NCI-H82 treated with DMSO at 0.1 percent for 48 hours (cell line): ENCODE data around the gene SSBP4.

ENCODE experiments used
- DNase-seq: peaks from one replicate; lab custom pipeline; 2025; ENCODE audit not compliant: unreplicated experiment; lab: John Stamatoyannopoulos, UW

SSBP4 gene

DNA sequence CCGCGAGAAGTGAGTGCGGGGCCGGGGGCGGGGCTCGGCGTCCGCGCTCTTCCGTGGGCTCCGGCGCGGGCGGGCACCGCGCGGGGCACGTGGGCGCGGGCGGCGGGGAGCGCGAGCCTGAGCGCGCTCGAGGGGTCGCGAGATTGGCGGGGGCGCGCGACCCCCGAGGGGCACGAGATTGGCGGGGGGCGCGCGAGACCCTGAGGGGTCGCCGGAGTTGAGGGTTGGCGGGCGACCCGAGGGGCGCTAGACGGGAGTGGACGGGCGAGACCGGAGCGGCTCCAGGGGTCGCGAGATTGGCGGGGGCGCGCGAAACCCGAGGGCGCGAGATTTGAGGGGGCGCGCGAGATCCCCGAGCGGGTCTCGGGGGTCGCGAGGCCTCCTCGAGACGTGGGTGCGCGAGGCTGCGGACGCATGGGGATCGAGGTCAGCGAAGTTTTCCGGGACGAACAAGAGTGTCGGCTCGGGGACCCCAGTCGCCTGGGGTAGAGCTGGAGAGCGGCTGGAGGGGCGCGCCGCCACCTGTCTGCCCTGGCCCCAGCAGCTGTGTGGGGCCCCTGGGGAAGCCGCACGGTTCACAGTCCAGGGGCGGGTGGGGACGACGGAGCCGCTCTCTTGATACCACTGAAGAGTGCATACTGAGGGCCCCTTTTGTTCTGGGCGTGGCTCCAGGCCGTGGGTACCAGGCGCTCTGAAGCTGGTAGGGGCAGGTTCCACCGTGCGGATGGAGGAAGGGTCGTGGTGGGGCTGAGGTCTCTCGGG, 682 bp downstream of the SSBP4 start:
- no peak for DNase-seq

DNA sequence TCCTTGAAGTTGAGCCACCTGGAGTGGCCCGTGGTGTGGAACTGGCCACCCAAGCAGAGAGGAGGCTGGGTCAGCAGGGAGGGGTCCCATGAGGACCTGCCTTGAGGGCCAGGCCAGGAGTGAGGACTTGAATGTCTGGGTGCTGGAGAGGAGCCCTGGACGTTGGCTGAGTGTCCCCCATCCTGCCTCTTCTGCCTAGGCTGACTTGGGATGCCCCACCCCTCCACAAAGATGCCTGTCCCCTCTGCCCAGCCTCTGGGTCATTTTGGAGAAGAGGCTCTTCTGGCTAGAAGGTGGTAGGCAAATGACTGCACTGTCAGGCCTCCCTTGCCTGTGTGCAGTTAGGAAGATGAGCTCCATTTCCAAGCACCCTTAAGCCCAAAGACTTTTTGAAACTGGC, 1.7 kb downstream of the SSBP4 start:
- no peak for DNase-seq

DNA sequence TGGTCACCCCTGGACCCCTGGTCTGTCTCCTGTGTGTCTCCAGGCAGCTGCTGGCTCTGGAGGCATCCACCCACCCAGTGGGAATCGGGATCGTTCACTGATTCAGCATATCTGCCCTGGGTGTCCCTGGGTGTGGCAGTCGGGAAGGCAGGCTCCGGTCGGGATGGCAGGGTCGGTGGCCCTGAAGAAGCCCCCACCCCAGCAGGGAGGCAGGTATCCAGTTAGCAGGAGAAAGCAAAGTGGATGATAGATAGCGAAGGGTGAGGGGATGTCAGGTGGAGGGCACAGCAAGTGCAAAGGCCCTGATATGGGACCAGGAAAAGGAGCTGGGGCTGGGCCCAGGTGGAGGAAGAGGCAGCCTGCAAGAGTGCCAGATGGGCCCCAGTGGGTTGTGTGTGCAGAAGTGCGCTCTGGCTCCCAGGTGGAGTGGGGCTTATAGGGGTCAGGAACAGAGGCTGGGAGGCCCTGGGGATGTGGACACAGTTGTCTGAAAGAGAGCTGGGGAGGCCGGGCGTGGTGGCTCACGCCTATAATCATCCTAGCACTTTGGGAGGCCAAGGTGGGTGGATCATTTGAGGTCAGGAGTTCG, 2.3 kb downstream of the SSBP4 start:
- no peak for DNase-seq

DNA sequence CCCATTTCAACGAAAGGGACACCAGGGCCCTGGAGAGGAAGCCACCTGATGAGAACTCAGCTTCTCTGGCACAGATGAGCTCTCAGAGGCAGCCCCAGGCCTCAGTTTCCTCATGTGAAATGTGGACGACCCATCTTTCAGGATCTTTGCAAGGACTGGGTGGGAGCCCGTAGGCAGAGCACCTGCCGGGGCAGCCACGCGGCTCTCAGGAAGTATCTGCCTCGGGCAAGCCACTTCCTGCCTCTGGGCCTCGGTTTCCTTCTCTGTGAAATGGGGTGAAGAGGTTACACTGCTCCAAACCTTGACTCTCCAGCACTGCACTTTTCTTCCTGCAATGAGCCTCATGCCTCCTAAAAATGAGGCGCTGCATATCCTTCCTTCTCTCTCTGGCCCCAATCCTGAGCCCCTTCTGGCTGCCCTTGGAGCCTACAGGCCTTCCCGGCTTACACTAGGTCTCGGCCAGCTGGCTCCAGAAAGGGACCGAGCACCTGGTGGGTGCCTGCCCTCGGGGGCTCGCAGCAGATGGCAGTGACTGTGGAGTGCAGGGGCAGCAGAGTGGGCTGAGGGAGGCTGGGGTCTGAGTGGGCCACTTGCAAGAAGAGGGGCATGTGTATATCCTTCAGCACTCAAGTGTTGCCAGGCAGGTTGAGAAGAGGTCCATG, 3.5 kb downstream of the SSBP4 start:
- DNase-seq = no peak

DNA sequence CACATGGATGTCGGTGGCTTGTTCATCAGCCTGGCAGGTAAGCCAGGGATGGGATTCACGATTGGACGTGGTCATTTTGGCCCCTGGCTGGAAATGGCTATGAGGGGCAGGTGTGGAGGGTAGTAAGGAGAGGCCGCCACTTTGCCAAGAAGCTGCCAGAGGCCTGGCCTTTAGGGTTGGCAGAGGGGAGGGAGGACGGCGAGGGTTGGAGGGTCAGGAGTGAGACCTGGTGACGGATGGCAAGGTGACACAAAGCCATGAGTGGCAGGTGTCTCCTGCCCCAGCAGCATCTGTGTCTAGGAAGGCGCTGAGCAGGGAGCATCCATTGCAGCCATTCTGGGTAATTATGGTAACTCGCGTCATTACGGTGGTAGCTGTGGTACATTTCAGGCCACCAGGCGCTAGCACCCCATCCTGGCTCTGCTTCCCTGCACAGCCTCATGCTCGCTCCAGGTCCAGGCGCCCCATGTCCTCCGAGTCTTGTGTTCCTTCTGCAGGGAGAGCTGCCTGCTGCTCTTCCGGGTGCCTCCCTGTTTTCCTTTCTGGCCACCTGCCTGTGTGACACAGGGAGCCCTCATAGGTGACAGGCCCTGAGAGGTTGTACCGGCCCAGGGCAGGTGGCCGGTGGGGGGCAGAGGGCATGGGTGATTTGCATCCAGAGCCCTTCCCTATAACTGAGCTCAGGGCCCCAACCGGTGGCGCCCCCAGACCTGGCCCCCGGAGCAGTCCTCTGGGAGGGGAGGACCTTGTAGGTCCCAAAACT, 4.2 kb downstream of the SSBP4 start:
- DNase-seq = no peak

DNA sequence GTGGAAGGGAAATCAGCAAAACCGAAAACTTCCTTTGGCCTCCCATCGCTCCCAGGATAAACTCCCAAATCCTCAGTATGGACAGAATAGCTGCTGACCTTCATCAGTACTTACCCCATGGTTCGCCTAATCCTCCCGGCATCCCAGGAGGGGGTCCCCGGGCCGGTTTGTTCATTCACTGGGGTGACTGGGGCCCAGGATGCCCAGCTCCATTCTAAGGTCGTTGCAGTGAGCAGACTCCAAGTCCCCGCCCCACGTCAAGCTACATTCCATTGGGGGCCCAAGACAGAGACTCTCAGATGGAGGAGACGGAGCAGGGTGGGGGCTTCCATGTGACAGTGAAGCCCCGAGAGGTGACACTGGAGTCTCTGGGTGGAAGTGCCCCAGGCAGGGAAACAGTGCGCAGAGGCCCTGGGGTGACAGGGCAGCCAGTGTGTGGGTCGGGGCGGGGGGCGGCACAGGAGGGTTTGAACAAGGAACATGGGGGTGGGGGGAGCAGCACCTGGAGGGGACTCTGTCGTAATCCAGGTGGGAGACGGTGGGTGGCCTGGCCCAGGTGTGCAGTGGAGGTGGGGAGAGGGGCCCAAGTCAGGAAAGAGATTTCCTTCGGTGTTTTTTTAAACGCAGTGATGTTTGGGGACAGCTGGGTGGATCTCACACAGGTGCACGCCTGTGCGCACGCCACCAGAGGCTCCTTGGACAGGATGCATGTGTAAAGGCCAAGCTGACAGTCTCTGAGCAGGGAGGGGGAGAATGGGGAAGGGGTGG, 5.1 kb downstream of the SSBP4 start:
- no peak for DNase-seq

DNA sequence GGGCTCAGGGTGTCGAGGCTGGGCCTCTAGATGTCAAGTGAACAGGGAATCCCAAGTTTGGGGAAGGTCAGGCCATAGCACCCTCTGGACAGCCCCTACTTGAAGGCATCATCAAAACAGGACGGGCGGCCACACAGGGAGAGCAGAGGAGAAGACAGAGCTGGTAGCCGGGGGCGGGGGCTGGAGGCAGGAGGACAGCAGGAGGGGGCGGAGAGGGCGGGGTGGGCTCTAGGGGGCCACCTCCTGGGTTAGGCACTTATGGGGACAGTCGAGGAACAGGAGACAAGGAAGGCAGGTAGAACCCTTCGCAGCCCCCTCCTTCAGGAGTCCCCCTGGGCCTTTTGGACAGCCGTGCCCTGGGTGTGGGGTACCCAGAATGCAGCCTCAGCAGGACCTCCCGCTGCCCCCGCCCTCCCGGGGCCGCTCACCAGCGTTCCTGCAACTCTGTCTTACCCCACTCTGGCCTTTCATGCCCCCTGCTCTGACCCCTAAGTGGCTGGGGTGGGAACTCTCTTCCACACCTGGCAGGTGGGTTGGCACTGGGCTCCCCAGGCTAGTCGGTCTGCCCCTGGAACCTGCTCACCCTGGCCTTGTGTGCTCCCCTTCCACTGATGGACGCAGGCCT, 5.8 kb downstream of the SSBP4 start:
- DNase-seq = no peak

DNA sequence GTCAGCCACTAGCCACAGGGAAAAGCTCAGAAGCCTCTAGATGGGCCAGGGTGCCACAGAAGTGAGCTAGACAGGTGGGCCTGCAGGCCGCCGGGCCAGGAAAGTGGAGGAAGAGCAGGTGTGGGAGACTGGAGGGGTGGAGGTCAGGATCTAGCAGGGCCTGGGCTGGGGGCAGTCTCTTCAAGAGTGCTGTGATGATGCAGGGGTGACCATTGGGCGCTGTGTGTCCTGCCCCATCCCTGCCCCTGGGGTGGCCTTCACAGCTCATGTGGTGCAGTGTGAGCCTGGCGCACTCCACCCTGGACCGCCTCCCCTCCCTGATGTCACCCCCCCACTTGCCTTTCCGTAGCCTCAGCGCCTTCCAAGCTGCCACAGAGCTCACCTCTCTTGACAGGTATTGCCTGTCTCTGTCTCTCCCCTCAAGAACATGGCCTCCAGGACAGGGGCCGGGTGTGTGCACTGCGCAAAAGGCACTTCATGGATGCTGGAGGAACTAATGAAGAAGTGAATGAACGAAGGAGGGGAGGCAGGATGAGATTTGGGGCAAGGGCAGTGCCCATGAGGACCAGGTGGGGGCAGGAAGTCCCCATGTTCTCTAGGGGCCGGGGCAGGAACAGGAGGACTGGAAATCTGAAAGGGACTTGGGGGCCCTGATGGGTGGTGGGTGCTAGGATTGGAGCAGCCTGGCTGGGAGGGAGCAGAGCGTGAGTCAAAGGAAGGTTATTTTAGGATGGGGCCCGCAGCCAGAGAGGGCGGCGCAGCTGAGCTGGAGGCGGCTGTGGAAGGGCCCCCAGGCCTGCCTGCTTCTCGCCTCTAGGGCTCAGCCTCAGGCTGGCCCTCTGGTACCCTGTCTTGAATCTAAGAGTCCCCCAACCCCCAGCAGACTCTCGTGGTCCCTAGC, 6.6 kb downstream of the SSBP4 start:
- DNase-seq = no peak

DNA sequence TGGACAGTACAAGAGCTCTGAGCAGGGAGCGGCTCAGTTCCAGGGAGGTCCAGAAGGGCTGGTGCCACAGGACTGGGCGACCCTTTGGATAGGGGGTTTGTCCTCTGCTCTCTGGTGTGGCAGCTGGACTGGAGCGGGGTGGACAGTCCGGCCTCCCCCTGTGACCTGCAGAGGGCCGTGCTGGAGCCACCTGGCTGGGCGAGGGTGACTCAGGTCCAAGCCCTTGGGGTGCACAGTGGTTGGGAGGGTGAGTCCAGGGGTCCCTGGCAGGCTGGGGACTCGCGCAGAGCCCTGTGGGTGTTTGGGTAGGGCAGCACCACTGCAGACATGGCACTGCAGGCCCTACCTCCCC, 7.2 kb downstream of the SSBP4 start:
- DNase-seq = no peak

DNA sequence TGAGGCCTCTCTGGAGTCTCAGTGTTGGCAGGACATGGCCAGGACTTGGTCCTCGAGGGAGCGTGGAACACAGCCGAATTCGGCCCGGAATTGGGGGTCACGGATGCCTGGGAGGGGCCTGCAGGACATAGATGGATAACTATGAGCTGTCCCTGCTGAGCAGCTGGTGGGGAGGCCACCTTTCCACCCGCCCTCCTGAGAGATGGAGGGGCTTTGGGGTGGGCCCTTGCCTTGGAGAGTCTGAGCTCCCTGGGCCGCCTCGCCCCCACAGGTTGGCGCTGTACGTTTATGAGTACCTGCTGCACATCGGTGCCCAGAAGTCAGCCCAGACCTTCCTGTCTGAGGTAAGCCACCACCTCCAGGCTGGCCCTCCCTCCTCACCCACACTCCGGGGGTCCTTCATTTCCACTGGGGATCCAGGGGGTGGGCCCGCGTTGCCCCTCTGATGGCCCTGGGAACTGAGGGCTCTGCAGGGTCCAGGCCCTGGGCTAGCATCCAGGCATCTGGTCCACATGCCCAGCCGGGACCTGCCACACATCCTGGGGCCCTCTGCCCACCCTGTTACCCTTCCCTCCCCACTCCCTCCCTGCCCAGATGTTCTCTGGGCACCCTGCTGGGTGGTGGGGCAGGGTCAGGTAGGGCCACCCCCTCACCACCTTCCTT, 8.0 kb downstream of the SSBP4 start:
- no peak for DNase-seq

DNA sequence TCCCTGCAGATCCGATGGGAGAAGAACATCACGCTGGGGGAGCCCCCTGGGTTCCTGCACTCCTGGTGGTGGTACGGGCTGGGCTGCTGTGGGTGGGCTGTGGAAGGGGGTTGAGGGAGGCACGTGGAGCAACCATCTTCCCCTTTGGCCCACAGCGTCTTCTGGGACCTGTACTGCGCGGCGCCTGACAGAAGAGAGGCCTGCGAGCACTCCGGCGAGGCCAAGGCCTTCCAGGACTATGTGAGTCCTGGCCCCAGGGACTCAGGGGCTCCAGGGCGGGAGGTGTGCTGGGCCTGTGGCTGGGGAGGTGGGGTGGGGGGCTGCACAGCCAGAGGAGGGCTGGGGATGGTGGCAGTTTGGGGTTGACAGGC, 8.5 kb downstream of the SSBP4 start:
- no peak for DNase-seq

DNA sequence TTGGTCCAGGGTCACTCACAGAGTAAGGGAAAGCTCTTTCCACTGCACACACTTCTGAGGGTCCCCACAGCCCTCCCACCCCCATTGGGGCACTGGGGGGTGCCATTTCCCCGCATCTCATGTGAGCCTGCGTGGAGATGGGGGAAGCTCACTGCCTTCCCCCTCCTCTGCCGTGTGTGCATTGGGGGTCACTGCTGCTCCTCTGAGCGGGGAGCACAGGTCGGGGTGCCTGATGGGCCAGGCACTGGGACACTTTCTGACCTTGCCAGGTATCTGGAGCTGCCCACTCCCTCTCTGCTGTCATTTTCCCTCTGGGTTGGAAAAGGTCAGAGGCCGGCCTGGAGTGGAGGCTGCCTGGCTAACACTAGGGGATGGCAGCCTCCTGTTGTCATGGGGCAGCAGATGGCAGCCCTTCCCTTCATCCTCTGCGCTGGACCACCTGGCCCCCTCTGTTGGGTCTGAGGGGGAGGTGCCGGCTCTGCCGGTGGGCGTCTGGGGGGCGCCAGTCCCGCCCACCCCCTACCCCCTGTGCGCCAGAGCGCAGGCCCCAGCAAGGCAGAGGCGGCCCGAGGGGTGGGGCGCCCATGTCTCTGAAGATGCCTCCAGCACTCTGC, 9.1 kb downstream of the SSBP4 start:
- peak; percentile 57 for DNase-seq

DNA sequence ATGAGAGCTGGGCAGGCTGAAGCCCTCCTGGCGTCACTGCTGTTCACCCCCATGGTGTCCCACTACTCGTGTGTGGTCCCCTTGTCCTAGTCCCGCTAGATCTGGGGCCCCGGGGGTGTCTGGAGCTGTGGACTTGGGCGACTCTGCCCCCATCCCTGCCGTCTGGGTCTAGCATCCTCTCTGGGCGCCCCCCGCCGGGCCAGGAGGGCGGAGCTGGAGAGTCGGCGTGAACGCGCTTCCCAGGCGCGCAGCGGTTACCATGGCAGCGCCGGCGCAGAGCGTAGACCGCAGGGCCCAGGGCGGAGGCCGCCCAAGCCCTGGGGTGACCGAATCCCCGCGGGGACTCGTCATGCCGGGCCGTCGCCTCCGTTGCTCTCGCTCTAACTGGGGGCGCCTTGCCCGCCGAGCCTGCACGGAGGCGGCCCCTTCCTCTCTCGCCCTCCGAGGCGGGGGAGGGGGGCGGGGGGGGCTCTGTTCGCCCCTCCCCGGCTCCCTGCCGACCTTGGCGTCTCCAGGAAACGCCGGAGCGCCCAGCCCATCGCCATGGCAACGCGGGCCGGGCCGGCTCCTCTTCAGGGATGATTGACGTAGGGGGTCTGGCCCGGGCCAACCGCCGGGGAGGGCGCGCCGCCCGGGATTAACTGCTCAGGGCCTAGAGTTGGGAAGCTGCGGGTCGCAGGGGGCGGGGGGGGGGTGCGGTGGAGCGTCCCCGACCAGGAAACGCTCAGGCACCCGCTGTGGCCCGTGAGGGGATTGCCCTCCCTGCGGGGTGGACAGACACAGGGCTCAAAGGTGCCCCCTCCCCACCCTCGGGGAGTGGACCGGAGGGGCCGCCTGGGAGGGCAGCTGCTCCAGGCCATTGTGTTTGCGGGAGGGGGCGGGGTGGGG, 9.8 kb downstream of the SSBP4 start:
- peak; percentile 81 for DNase-seq

DNA sequence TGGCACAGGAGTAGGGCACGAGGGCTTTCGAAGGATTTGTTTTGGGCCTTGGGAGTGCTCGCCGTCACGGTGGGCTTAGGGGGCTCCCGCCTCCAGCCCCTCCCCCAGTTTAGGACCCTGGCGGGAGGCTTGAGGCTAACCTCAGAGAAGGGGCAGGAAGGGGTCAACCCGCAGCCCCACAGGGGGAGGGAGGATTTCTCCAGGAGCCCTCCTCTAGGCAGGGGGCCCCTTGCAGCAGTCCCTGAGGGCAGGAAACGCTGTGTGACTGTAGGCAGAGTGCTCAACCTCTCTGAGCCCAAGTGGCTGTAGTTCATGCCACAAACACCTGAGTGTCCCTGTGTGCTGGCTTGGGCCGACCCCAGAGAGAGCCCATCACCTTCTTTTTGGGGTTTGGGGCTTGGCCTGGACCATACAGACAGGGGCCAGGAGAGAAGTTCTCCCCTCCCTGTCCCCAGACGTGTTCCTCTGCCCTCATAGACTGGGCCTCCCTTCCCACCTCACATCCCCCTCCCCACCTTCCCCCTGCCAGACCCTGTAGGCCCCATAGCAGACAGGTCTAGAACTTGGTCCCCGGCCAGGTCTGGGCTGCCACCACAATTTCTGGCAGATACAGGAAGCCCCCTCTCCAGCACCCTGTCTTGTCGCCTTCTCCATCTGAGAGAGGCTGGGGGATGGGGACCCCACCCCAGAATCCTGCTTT, 10.7 kb downstream of the SSBP4 start:
- no peak for DNase-seq

DNA sequence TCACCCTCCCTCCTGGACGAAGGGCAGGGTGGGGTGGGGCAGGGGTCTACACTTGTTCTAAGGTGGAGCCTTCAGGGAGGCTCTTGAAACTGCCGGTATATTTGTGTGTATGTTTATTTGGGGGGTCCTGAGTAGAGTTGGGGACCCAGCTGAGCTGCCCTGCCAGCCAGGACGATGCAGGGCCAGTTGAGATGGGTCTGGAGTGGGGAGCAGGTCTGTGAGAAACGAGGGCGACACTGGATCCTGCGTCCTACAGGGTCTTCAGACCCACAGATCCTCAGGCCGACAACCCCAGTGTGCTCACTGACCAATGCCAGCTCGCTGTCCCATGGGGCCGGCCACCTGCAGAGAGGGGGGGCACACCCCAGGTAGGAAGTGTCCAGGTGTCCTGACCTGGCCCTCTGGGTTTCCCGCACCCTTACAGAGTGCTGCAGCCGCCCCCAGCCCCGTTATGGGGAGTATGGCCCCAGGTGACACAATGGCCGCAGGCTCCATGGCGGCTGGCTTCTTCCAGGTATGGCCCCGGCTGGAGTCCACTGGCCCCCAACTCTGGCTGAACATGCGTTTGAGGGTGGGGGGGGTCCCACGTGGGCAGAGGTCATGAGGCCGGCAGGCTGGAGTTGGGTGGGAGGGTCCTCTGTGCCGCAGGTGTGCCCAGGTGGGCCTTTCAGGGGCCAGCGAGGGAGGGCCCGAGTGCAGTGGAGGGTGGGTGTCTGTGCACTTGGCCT, 11.4 kb downstream of the SSBP4 start:
- no peak for DNase-seq
